MM.1S (cell line): ENCODE results near the gene CABP2.

Source experiments
- CTCF ChIP-seq: fragments of 300-600 bp; sonication (generic); IDR thresholded peaks from 2 replicates; pipeline ENCODE4 v1.5.1; 2016; ENCODE audit warnings: antibody characterized with exemption, low read length, mixed read lengths
- EZH2 ChIP-seq: fragments of 300-600 bp; sonication (generic); optimal IDR thresholded peaks from 2 replicates; pipeline ENCODE3; 2017; ENCODE audit warnings: low read depth, mild to moderate bottlenecking, antibody characterized with exemption, low read length, mixed read lengths
- EZH2phosphoT487 ChIP-seq: fragments of 300-600 bp; sonication (generic); IDR thresholded peaks from 2 replicates; pipeline ENCODE4 v1.6.1; 2018; ENCODE audit warnings: antibody characterized with exemption, low read length

DNA sequence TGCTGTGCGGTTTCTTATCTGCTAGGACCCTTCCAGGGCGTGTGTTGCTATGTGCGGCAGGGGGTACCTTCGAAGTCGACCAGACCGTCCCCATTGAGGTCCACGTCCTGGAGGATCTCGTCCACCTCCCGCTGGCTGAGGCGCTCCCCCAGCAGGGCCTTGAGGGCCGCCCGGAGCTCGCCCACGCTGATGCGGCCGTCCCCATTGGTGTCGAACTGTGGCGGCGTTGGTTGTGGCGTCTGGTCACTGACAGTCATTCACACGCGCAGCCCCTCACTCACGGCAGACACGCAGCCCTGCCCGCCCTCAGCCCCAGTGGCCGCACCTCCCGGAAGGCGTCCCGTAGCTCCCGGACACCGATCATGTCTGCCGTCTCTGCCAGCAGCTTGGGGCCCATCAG is 3.5 kb downstream of the CABP2 start:
- no peak for TF ChIP-seq CTCF
- no peak for TF ChIP-seq EZH2phosphoT487
- TF ChIP-seq EZH2: no peak
